ENCODE data around the gene IQSEC1. TPM values are rescaled to one million over a fixed set of nuclear protein-coding genes. Genes with fewer than 3 reads are reported as not detected.

The IQSEC1 gene
- total RNA-seq: 10 to 100 TPM; 17.3 to 19.6 TPM

GRCh38 chr3:13073326-13074005 lies at the start of gene IQSEC1:
IQSEC1 (minus strand) TSS chr3:13073429; CDS start chr3:13073014, 415 bp downstream.

Small RNA genes within 50 kb of the gene (small RNA-seq; reads per million reads assigned to genes)
- gene AC034198.1 (0 reads per million in 2 donors), gene AC069271.1 (0 reads per million in 2 donors)

Other genes starting within 250 kb of the IQSEC1 start
- gene RPL32, start 231.9 kb downstream of the IQSEC1 start, total RNA-seq: 1,000 to 10,000 TPM in 1 of 2 donors, 100 to 1,000 TPM in 1; 481 to 1,093 TPM